HUDEP-2 (cell line): Measurements from ENCODE around the gene ME1.
"Not testable (repeated sequence)": the region's sequence is repeated elsewhere in the genome, so short reads cannot be mapped to it uniquely, and the experiment has no call there.

Source experiments
- DNase-seq, 76 experiments: peaks; one replicate each; lab custom pipeline; 2025; ENCODE audit not compliant: unreplicated experiment in 76 of 76; lab: John Stamatoyannopoulos, UW

The ME1 gene

DNA sequence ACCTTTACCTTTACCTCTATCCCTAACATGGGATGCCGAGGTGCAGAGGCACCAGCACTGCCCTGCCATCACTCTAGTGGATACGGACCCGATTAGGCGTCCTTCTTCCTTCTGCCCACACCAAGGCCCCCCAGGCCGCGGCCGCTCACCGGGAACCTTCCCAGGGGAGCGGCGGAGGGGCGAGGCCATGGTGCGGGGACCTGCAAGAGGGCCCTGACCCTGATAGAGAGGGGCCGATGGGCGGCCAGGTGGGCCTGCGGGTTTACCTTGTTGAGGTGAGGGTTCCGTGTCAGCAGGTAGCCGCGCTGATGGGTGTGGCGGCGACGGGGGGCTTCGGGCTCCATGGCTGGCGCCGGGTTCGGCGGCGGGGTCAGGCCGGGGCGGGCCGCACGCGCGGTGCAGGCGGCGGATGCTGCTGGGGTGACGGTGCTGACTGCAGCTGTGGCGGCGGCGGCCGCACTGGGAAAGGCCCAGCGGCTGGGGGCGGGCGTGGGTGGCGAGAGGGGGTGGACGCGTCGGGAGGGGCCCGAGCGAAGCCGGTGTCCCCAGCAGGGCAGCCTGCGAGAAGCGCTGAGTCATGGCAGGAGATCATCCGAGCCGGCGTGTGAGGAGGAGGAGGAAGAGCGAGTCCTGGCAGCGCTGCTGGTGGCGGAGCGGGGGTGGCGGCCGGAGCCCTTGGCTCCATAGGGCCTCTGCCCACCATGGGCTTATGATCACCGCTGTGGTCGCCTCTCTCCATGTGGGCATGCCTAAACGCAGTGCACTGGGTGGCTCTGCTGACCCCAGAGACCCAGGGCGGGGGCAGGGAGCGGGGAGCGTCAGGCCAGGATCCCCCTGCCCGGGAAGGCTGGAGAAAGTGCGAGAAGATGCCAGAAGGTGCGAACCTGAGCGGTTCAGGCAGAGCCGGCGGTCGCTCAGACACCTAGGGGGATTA lies at the start of gene ME1:
Gene ME1 (minus strand): TSS at position 441 of the 934 bp plus-strand sequence. CDS start 97 bp downstream, at position 344.
- peak in 75 of 76 experiments; percentile 43 to 94 (median 86) for DNase-seq

- DNase-seq, result no peak
These were observed 49.6 kb upstream of the ME1 start for GRCh38 chr6:83480470-83480869.

- DNase-seq, result no peak
These were observed 48.5 kb upstream of the ME1 start for GRCh38 chr6:83479389-83479788.

DNA sequence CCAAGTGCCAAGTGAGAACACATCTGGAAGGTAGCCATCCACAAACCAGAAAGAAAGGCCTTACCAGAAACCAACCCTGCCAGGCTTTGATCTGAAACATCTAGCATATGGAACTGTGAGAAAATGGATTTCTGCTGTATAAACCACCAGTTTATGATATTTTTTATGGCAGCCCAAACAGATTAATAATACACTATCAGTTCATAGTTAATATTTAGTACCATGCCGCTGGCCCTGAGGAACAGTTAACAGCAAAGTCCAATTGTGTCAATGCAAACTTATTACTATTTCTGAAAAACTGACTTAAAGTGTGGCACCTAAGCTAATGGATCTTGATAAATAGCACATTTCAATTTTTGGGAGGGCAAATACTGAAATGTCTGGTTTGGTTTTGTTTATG lies 46.1 kb upstream of the ME1 start:
- DNase-seq, result no peak

DNA sequence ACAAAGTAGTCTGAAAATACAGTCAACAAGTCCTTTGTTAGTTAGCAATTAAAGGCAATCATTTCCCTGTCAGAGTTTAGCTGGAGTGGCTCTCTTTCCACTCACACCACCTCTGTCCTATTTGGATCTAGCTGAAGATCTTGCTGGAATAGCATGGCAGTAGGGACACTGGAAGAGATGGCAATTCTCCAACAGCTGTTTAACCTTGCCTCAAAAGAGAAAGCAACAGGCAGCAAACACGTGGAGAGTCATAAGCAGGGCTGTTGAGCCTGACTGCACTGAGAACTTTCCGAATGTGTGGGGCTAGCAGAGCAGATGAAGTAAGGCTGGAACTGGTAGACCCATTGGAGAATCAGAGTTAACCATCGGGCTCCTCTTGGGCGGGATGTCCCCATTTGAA lies 43.5 kb upstream of the ME1 start:
- no peak for DNase-seq

DNA sequence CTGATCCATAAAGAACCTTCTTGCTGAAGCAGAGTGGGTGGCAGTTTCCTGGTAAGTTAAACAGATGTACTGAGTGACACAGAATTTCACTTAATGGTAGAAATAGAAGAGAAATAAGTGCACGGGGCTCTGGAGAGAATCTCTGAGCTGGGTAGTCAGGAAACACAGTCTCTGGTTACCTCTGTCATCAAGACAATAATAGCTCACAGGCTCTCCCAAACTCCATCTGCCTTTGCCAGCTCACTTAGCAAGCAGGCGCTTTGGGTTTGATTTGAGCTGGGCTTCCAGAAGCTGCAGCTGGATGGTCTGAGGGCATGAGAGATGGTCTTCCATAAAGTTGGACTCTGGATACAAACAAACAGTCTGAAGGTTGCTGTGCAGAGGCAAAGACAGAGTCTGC lies 41.9 kb upstream of the ME1 start:
- no peak for DNase-seq

- DNase-seq, result no peak
These were observed 39.7 kb upstream of the ME1 start for GRCh38 chr6:83470587-83470986.

- no peak for DNase-seq
These were observed 39.1 kb upstream of the ME1 start for GRCh38 chr6:83470001-83470400.

GRCh38 chr6:83467620-83468036 lies 36.8 kb upstream of the ME1 start:
- peak in 3 of 76 experiments; percentile 13 to 19 (median 18) for DNase-seq

DNA sequence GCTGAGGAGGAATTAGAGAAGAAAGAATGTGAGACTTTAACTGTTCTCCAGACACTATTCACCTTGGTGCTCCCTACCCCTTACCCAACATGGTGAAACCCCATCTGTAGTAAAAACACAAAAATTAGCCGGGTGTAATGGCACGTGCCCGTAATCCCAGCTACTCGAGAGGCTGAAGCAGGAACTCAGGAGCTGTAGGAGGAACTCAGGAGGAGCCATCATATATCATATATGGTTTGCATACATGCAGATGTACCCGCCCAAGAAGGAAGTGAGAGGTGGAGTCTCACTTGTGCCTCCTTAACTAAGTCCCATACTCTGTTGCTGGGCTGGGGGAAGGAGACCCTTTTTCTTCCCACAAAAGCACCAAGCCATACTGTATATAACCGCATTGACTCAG lies 35.5 kb upstream of the ME1 start:
- DNase-seq, result no peak

DNA sequence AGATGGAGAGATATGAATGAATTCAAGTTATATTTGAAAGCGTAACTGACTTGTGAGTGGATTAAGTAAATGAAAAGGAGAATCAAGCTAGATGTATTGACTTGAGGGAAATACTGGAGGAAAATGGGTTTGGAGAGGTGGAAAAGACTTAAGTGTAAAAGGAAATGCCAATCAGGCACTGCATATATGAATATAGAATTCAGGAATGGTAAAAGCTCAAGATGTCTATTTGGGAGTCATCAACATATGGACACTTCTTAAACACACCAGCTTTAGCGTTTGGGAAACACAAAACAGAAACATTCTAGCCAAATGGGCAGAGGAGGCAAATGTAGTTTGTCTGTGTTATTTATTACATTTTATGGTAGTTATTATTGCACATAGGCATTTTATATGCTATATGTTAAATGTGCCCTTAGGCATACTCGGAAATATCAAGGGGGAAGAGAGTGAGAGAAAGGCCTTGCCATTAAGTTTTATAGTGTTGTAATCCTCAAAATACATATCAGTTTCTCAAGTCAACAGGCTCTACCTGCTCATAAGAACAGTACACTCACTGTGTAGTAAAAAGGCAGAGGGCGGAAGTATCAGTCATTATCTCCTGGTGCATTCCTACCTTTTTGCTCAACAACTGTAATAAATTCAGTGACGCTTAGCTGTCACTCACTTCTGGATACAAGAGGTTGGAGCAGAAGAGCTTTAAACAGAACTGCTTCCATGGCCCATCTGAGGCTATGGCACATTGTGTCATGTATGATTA lies 33.7 kb upstream of the ME1 start:
- no peak for DNase-seq

GRCh38 chr6:83463886-83464285 lies 33.0 kb upstream of the ME1 start:
- DNase-seq, result no peak

- DNase-seq, result no peak
These were observed 31.7 kb upstream of the ME1 start for GRCh38 chr6:83462524-83462923.

- DNase-seq, result no peak
These were observed 30.6 kb upstream of the ME1 start for GRCh38 chr6:83461438-83461837.

DNA sequence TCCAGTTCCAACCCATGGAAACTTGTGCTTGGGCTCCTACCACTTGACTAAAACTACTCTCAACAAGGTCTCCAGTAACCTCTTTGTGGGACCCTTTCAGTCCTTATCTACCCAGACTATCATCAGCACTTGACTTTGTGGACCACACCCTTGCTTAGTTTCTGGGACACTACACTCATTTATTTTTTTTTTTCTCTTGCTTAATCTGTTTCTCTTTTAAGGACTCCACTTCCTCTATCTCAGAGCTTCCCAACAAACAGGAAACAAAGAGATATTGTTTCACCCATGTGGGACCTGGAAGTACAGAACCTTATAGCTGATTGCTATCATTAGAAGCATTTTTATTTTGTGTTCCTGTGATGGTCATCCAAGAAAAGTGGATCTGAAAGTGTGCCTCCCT lies 28.8 kb upstream of the ME1 start:
- no peak for DNase-seq

DNA sequence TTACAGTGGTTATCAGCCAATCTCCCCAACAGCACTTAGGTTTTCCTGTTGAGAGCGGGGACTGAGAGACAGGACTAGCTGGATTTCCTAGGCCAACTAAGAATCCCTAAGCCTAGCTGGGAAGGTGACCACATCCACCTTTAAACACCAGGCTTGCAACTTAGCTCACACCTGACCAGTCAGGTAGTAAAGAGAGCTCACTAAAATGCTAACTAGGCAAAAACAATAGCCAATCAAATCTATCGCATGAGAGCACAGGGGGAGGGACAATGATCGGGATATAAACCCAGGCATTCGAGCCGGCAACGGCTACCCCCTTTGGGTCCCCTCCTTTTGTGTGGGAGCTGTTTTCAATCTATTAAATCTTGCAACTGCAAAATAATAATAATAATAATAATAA lies 19.2 kb upstream of the ME1 start:
- not testable (repeated sequence) for DNase-seq

DNA sequence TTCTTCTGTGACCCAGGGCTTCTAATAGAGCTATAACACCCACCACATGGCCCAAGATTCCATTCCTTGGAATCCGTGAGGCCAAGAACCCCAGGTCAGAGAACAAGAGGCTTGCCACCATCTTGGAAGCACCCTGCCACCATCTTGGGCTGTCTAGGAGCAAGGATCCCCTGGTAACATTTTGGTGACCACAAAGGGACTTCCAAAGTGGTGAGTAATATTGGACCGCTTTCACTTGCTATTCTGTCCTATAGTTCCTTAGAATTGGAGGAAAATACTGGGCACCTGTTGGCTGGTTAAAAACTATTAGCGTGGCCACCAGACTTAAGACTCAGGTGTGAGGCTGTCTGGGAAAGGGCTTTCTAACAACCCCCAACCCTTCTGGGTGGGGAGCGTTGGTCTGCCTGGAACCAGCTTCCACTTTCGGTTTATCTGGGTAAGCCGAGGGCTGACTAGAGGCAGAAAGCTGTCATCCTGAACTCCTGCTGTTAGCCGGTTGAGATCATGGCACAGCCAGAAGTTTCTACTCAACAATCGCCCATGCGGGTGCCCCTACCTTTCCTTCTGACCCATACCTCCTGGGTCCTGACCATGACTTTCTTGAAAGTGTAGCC lies 13.3 kb upstream of the ME1 start:
- not testable (repeated sequence) for DNase-seq

- no peak for DNase-seq
These were observed 12.7 kb upstream of the ME1 start for GRCh38 chr6:83443516-83443915.

GRCh38 chr6:83442752-83443151 lies 11.9 kb upstream of the ME1 start:
- peak in 9 of 76 experiments; percentile 10 to 44 (median 21) for DNase-seq

- DNase-seq, result no peak
These were observed 8.3 kb upstream of the ME1 start for GRCh38 chr6:83439201-83439600.

GRCh38 chr6:83436674-83437073 lies 5.8 kb upstream of the ME1 start:
- DNase-seq, result peak in 1 of 76 experiments; percentile 14
